HG02642 (cell line): Measurements from ENCODE around the gene NFYC.

Experiments
- ATAC-seq: cut with Tn5 transposase; IDR thresholded peaks from one replicate; pipeline ENCODE4 v1.9.1; 2021; ENCODE audit warnings: mild to moderate bottlenecking; ENCODE audit not compliant: unreplicated experiment, poor library complexity

The NFYC gene

DNA sequence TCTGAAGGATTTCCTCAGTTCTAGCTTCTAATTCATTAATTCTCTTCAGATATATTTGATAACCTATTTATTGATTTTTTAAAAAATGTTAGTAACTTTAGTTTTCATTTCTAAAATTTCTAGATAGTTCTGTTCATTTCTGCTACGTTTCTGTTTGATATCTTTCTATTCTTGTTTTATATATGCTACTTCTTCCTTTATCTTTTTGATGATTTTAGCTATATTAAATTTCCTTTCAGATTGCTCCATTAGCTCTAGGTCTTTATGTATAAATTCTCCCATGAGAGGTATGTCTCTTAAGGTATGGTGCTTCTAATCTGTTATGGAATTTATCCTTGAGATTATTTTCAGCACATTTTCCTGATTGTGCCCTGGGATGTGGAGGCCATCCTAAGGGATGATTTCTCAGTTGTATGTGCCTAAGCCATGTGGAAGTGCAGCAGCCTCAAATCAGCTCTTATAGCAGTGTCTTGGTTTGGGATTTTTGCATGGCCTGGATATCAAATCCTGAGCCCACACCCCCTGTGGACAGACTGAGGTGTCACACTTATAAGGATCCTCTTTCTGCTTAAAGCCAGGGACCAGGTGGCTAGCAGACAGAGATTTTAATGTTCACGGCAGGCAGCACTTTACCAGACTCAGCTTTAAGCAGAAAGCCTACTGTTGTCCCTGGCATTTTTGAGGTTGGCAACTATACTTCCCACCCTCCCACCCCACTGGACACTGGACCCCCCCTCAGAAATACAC lies 85.9 kb downstream of the NFYC start:
- no peak for ATAC-seq

DNA sequence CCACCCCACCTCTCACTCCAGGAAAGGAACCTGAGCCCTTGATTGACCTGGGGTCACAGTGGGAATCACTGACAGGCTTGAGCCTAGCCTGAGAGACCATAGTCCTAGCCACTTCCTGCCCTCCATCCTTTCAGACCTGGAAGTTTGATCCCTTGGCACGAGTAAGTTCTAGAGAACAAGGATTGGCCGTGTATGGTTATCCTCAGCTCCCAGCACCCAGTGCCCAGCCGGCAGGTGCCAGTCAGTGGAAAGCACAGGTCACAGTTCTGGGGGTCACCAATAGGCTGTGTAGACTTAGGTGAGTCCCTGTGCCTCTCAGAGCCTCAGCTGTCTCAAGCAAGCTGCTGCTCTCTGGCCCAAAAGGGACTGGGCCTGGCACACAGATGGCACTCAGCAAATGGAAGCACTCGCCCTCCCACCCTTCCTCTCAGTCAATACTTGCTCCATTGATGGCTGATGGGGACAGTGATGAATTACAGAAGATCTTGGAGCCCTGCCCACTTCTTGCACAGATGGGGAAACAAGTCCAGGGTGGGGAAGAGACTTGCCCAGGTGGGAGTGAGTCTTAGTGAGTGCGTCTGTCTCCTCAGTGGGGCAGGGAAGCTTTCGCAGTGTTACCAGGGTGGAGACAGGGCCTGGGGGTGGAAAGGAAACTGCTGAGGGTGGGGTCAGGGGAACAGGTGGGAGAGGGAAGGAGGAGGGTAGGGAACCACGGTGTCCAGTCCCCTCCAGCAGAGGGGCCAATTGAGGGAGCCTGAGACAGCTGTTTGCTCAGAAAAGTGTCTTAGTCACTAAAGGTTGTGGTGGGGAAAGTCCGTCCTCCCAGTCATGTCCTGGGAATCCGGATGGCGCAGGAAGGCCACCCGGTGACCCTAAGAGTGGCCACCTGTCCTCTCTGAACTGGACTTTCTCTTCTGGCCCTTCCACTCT lies 89.4 kb downstream of the NFYC start:
- no peak for ATAC-seq

DNA sequence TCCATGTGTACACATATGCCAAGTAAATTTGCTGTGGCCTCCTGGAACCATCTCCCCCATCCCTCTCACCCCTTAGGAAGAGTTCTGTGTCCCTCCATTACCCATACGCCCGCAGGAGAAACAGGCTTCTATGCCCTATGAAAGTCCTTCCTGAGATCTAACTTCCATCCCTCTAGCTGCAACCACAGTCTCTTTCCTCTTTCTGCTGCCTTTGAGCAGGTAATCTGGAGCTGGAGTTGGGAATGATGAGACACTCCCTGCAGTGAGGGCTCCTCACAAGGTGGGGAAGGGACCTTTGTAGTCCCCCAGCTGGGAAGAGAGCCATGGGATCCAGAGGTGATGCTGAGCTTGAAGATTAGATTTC lies 90.1 kb downstream of the NFYC start:
- no peak for ATAC-seq

DNA sequence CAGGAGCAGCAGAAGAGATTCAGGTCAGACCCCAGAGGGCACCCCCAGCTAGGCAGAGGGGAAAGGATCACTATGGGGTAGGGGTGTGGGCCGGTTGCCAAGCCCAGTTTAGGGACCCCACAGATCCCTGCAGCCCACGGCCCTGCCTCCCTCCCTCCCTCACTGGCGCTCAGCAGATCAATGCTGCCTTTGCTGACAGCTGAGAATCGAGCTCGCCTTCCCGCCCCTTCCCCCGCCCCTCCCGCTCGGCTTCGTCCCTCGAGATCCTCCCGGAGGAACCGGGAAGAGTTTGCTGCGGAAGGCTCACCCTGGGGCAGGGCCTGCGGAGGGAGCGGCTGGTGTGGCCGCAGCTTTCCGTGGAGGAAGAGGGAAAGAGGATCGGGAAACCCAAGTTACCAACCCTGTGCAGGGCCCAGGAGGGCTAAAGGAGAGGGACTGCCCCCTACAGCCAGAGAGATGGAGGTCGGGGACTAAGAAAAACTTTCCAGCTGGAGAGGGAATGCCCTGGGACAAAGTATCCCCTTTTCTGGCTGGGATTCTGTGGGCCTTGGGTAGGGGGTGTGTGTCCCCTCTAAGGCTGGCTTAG lies 91.0 kb downstream of the NFYC start:
- no peak for ATAC-seq

DNA sequence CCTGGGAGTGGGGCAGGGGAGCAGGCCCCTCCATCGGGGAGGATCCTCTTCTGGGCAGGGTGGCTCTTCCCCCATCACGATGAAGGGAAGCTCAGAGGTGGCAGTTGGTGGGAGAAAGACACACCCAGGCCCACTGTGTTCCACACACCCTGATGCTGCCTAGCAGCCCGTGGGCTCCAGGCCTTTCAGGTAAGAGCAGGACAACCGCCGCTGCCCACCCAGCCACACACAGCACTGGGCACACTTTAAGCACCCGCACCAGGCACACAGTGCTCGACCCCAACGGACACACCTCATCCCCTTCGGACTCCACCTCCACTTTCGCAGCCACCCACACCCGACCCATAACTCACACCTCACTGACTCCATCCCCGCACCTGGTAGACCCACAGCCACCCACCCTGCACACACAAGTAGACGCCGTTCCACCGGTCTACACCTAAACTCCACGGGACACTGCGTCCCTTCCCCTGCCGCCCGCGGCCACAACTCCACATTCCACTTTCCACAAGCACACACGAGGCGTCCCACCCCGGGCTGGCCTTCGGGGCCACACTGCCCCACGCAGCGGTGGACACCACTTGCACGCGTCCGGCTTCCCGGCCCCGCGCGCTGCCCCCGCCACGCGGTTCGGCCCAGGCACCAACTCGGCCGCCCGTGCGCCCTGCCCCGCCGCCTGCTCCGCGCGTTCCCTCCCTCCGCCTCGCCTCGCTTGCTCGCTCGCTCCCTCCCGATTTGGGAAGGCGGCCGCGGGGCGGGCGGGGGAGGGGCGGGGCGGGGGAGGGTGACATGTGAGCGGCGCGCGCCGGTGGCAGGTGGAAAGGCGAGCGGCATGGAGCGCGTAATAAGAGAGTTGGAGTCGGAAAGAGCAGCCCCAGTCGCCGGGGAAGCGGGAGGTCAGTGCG lies 91.7 kb downstream of the NFYC start, which contains the start of gene KCNQ4:
Gene KCNQ4 (plus strand): TSS at position 787 of the 905 bp plus-strand sequence. CDS start 307 bp downstream, outside the sequence.
- no peak for ATAC-seq

DNA sequence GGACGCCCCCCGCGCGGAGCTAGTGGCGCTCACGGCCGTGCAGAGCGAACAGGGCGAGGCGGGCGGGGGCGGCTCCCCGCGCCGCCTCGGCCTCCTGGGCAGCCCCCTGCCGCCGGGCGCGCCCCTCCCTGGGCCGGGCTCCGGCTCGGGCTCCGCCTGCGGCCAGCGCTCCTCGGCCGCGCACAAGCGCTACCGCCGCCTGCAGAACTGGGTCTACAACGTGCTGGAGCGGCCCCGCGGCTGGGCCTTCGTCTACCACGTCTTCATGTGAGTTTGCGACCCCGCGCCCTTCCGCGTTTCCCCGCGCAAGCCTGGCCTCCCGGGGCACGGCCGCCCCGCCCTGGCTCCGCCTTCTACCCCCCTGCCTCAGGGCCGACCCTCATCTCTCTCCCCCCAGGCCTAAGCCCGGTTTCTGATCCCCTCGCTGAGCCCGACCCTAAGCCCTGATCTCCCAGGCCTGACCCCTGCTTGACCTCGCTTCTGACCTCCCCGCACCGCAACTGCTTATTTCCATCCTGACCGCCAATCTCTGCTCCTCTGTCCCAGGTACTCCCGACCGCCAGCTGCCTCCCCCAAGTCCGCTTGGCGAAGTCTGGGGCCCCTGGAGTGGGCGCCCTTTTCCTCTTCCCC lies 92.8 kb downstream of the NFYC start:
- ATAC-seq: no peak

DNA sequence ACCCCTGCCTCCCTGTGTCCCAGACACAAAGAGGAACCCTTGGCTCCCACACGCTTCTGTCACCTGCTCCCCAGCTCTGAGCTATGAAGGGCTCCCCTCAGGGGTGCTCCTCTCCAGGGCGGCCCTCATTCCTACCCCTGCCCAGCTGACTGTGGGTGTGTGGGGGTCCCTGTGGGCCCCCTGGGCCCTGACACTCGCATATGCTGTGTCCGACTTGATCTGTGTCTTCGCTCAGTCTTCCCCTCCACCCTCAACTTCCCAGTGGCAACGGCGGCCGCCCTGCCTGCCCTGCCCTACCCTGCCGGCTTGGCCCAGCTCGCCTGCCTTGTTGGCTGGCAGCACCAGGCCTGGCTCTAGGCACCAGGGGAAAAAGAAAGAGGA lies 93.3 kb downstream of the NFYC start:
- no peak for ATAC-seq

DNA sequence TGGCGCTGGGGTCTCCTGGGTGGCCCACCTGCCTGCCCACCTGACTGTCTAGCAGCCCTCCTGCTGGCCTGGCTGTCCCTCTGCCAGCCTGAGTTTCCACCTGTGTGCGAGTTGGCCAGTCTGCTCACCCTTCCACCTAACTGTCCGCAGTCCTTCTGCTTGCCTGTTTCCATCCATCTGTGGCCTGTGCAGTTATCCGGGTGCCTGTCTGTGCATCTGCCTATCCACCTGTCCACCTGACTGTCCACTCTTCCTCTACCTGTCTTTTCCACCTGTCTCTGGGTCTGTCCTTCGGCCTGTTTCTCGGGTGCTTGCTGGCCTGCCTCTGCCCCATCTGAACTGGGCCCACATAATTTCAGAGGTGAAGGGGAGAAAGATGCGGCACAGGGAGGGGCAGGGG lies 93.9 kb downstream of the NFYC start:
- no peak for ATAC-seq

DNA sequence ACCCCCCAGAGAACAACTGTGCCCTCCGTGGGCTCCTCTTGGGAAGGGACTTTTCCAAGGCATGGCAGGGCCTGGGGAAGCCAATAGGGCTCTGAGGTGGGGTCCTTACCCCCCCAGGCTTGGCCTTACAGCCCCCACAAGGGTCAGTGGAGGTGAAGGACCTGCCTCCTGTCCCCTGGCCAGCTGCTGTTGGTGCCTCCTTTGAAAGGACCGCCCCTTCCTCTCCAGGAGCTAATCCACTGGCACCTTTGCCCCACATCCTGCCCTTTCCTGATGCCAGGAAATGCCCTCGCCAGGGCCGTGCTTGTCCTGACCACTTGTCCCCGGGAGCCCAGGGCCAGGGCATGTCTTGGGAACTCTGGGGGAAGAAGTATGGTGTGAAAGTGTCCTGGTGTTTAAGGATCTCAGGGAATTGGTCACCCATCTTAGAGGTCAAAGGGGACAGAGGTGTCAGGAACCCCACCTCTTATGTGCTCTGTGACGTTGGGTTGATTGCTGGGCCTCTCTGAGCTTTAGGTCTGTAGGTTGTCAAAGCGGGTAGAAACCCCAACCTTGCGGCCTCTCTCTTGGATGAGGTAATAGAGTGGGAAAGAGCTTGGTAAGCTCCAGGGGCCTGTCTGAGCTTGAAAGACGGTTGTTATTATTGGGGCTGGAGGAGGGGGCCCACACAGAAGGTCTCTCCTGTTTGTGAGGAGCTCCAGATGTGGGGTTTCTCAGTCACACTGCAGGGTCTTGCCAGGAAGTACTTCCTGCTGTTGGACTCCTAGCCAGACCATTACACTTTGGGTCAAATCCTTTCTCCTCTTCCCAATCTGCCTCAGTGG lies 94.9 kb downstream of the NFYC start:
- ATAC-seq: no peak

DNA sequence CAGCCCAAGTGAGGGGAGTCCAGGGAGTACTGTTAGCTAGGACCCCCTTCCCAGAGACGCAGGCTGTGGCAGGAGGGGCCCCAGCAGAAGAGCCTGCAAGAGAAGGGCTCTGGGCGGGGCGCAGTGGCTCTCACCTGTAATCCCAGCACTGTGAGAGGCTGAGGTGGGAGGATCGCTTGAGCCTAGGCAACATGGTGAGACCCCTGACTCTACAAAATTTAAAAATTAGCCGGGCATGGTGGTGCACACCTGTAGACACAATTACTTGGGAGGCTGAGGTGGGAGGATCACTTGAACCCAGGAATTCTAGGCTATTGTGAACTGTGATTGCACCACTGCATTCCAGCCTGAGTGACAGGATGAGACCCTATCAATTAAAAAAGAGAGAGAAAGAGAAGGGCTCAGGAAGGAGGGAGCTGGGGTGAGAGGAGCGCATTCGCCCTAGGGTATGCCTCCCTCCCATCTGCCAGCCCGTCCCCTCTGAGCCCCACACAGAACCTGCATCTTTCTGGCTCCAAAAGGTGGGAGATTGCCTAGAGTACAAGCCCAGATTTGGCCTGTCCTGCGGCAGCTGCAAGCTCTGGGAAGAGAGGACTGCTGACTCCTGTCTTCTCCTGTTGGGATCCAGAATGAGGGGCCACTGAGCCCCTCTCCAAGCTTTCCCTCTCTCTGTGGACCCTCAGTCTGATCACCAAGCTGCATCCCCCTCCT lies 95.6 kb downstream of the NFYC start:
- no peak for ATAC-seq

DNA sequence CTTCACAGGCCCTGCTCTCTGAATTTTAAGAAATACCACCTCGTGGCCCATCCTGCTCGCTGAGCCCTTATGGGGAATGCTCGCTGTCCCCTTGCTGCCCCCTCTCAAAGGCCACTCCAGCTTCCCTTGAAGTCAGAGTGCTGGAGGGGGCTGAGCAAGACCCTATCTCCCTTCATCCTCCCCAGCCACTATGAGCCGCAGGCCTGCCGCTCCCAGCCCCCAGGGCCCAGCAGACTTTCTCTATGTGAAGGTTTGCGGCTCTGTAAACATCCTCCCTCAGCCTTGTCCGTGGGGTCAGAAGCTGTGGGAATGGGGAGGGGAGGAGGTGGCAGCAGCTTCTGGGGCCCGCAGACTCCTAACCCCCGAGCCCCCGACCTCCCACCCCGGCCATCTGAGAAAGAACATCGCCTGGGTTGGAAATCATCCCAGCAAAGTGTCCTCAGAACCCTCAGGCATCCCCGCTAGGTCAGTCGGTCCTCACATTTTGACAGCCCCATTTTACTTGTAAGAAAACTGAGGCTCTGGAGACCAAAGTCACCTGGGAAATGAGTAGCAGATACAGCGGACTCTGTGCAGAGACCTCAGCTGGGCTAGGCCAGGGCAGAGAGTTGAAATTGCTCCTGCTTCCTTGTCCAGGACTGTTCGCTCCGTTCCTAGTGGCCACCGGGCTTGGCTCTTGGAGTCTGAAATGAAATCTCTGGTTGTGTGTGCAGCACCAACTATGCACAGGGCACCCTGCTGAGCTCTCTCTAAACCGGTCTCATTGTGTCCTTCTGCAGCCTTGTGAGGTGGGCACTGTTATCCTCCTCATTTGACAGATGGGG lies 96.4 kb downstream of the NFYC start:
- no peak for ATAC-seq

DNA sequence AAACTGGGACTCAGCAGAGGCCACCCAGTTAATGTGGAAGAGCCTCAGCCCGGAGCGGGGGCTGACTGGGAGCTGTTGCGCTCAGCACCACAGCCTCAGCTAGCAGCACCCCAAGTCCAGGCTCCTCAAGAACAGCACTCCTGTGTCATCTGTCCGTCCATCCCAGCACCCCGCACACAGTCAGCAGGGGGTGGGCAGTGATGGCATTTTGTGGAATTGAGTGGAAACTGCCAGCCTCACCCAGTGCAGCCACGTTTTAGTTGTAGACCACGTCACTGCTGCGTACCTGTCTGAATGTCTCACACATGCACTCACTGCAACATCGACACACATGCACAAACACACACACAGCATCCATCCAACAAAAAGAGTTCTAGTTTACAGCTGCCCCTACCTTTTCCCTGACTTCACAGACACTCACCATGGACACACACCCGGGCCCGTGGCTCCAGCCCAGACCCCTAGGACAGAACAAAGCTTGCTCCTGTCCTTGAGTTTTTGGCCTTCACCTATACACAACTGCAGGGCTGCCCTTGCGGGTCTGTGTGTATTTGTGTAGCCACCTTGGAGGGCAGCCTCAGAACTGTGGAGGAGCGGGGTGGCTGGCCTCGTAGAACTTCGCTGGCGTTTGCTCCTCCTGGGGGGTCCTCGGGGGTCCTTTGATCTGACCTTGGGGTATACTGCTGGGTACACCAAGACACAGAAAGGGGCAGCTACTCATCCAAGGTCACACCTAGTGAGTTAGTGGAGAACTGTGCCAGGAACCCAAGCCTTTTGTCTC lies 97.2 kb downstream of the NFYC start:
- no peak for ATAC-seq

DNA sequence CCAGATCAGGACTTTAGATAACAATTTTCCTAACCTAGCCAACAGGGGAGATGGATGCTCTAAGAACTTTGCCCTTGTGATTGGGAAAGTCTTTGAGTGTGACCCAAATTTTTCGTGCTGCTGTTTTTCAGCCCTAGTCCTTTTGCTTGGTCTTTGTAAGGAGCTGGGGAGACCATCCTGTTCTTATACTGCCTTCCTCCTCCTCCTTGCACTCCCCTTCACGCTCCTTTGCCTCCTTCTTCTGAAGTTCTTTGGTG lies 97.8 kb downstream of the NFYC start:
- ATAC-seq: no peak

DNA sequence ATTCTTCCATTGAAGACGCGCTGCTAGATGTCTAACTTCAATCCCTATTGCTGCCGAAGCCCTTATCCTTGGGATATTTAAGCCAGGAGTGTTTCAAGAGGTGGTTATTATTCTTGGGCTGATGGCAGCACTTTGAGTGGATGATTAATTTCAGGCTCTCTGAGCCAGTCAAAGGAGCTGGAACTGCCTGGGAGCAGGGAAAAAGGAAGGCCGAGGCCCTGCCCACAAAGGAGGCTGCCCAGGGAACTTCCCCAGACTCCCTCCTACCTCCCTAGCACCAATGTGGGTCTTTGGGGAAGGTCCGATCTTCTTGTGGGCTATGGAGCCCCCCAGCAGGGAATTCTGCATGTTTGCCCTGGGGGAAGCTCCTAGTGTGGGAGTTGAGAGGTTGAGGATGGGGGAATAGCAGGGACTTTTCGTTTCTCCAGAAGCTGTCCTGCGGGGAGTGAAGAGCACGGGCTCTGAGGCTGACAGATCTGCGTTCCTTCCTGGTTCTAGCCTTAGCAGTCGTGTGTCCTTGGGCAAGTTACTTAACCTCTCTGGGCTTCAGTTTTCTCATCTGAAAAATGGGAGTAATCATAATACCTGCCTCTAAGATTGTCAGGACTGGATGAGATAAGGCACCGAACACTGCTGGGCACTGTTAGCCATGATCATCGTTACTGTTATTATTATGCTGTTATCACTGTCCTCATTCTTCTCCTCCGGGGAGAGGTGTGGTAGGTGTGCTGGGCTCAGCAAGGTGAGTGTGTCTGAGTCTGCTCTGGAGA lies 98.3 kb downstream of the NFYC start:
- ATAC-seq: no peak

DNA sequence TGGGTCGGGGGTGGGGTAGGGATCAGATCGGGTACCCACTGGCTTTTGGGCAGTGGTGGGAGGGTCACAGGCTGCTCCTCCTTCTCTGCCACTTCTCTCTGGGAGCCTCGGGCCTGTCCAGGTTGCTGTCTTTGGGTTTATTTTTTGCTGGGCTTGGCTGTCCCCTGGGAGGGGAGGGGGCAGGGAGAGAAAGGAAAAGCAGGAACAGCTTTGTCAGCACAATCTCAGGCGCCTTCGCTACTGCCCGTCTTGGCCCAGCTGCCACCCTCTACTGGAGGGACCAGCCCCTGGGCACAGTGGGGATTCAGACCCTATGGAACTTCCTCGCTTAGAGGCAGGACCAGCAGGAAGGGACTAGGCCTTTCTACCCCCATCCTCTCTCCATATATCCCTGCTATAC lies 100.5 kb downstream of the NFYC start:
- no peak for ATAC-seq

DNA sequence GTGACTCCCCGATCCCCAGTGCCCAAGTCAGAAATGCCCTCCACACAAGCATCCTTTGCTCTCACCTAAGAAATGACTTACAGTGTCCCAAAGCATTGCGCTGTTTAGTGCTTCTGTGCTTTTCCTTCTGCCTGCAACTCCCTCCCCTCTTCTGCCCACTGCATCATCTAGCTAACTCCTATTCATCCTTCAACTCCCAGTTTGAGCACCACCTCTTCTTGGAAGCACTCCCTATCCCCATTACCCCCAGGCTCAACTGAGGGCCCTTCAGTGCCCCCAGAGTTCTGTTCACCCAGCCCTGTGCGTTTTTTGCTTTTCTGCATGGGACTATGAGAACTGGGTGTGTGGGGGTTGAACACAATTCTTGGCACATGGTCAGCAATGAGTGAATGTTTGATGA lies 102.1 kb downstream of the NFYC start:
- ATAC-seq: no peak
